ENCODE results near the gene UPK3A.

UPK3A gene

GRCh38 chr22:45329530-45329936, 44.8 kb downstream of the UPK3A start:
- DNase-seq (ENCODE audit: low spot score), result no peak

GRCh38 chr22:45330548-45330947, 45.8 kb downstream of the UPK3A start:
- DNase-seq (ENCODE audit: low spot score), result no peak

GRCh38 chr22:45331486-45331885, 46.7 kb downstream of the UPK3A start:
- DNase-seq (ENCODE audit: low spot score), result no peak

- no peak for DNase-seq (ENCODE audit: low spot score)
Observed at GRCh38 chr22:45332001-45332400, 47.3 kb downstream of the UPK3A start.

- DNase-seq (ENCODE audit: low spot score), result no peak
Observed at GRCh38 chr22:45334068-45334467, 49.3 kb downstream of the UPK3A start.

- DNase-seq (ENCODE audit: low spot score), result no peak
Observed at GRCh38 chr22:45334528-45334927, 49.8 kb downstream of the UPK3A start.

- DNase-seq (ENCODE audit: low spot score), result peak; percentile 78
Observed at GRCh38 chr22:45335021-45335818, 50.5 kb downstream of the UPK3A start.

- no peak for DNase-seq (ENCODE audit: low spot score)
Observed at GRCh38 chr22:45335854-45336522, 51.2 kb downstream of the UPK3A start.

GRCh38 chr22:45336971-45337431, 52.3 kb downstream of the UPK3A start:
- no peak for DNase-seq (ENCODE audit: low spot score)

GRCh38 chr22:45337536-45337935, 52.8 kb downstream of the UPK3A start:
- DNase-seq (ENCODE audit: low spot score), result no peak

- DNase-seq (ENCODE audit: low spot score), result no peak
Observed at GRCh38 chr22:45338795-45339194, 54.0 kb downstream of the UPK3A start.

- no peak for DNase-seq (ENCODE audit: low spot score)
Observed at GRCh38 chr22:45340323-45340722, 55.6 kb downstream of the UPK3A start.

- no peak for DNase-seq (ENCODE audit: low spot score)
Observed at GRCh38 chr22:45341498-45341897, 56.7 kb downstream of the UPK3A start.

- DNase-seq (ENCODE audit: low spot score), result no peak
Observed at GRCh38 chr22:45343143-45343542, 58.4 kb downstream of the UPK3A start.

GRCh38 chr22:45344334-45344733, 59.6 kb downstream of the UPK3A start:
- DNase-seq (ENCODE audit: low spot score), result peak; percentile 47
